ENCODE measurements around the gene ZNF184.

ZNF184 gene

DNA sequence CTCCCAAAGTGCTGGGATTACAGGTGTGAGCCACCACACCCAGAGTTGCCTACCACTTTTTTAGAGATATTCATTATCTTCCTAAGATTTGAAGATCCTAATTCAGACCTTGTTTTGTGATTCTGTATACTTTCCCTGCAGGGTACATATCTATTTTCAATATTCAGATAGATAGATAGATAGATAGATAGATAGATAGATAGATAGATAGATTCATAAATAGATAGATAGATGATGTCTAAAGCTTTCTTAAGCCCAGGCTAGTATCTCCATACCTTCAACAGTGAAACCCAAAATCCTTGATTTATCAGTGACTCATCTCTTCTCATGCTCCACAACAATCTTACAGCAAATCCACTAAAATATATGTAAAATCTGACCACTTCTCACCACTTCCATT is 53.5 kb downstream of the ZNF184 start:
- no peak for DNase-seq

DNA sequence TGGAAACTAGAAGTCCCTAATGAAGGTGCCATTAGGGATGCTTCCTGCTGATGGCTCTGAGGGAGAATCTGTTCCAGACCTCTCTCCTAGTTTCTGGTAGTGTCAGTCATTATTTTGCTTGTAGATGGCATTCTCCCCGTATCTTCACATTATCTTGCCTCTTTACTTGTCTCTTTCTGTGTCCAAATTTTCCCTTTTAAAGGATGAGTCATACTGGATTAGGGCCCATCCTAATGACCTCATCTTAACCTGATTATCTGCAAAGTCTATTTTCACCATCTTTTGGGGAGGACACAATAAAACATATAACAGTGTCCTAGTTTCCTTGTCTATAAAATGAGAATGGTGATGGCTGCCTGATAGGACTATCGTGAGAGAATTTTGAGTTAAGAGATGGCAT is 57.0 kb downstream of the ZNF184 start:
- no peak for DNase-seq

DNA sequence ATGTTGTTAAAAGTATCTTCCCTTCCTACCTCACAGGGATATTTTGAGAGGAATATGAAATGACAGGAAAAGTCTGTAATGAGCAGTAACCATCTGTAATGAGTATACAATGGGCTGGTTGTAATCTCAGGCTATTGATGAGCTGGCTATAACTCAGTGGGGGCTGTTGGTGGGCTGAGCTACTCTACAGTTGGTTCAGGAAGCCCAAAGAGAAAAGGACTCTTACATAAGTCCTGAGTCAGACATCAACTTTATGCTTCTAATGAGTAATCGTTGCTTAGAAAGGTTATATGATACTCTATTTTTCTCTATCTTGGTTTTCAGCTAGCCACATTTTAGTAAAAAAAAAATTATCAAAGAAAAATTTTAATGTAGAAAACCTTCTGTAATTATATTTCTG is 57.9 kb downstream of the ZNF184 start:
- no peak for DNase-seq

DNA sequence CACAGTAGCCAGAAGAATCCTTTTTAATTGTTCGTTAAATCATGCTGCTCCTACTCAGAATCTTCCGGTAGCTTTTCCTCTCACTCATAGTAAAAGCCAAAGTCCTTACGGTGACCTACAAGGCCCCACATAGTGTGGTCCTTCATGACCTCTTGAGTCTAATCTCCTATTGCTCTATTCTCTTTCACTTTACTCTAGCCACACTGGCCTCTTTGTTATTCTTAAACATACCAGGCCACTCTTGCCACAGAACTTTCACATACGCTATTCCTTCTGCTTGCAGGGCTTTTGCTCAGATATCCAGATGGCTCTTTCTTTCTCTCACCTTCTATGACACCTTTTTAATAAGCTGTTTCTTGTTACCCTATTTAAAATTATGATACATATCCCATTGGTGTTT is 58.6 kb downstream of the ZNF184 start:
- DNase-seq, result no peak

DNA sequence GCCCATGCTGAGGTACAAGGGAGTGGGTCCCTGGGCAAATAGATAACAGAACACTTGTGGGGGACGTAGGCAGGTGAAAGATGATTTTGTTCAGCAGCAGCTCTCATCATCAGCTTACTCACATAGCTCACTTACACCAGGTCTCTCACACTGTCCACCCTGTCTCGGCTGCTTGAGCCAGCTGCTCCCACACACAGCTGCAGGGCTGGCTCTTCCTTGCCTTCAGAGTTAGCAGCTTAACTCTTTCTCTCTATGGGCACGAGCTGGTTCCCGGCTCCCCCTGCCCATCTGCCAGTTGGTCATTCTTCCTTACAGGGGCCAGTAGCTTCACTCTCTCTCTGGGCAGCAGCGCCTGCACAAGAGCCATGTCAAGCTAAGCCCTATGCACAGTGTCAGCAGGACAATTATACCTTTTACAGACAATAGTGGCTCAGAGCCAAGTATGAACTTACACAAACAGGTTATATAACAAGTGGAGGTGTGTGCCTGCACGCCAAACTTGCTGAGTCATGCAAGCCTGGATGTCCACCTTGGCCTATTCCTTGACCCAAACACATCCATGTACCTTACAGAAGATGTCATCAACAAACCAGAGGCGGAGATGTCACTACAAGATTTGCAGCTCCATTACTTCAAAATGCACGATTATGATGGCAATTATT is 65.6 kb downstream of the ZNF184 start:
- DNase-seq, result no peak

DNA sequence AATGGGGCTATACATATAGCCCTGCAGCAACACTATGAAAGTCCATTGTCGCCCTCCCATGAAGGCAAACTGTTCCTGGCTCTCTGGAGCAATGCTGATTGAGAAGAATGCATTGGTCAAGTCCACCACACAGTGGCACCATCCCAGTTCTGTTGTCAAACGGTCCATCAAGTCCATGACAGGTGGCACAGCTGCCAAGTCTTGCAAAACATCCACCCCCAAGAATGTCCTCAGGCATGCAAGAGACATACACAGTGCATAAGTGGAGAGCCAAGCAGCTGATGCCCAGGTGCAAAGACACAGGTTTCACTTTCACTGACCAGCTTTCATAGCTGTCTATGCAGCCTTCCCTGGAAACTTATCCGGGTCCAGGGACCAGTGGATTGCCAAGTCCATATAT is 66.8 kb downstream of the ZNF184 start:
- DNase-seq, result no peak

DNA sequence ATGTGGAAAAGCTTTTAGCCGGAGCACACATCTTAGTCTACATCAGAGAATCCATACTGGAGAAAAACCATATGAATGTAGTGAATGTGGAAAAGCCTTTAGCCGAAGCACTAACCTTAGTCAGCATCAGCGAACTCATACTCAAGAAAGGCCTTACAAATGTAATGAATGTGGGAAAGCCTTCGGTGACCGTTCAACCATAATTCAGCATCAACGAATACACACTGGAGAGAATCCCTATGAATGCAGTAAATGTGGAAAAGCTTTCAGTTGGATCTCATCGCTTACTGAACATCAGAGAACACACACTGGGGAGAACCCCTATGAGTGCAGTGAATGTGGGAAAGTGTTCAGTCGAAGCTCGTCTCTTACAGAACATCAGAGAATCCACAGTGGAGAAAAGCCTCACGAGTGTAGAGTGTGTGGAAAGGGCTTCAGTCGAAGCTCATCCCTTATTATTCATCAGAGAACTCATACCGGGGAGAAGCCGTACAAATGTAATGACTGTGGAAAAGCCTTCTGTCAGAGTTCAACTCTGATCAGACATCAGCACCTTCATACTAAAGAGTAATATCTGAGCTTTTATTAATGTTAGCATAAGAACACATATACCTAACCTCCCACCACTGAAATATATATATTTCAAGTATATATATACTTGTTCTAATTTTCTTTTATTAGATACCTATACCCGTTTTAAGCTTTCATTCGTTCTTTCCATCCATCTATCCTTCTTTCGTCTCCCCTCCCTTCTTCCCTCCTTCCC is 71.8 kb downstream of the ZNF184 start:
- no peak for DNase-seq

Data from activated CD8-positive, alpha-beta memory T cell treated with anti-CD3 and anti-CD28 coated beads, Interleukin-2, amount 50 U/mL, for 4 hours (primary cell).